Dedifferentiated amniotic fluid mesenchymal stem cell (primary cell): Measurements from ENCODE around the gene IGSF21.

Source experiments
- DNase-seq: peaks from one replicate; pipeline ENCODE4 v3.0.0-alpha.2; 2016; ENCODE audit errors: extremely low spot score

IGSF21 gene

GRCh38 chr1:18205319-18205718 lies 97.7 kb downstream of the IGSF21 start:
- no peak for DNase-seq

- no peak for DNase-seq
These were observed 104.2 kb downstream of the IGSF21 start for GRCh38 chr1:18211764-18212163.

GRCh38 chr1:18217398-18218043 lies 109.9 kb downstream of the IGSF21 start:
- DNase-seq: no peak

GRCh38 chr1:18229625-18230024 lies 122.0 kb downstream of the IGSF21 start:
- DNase-seq: no peak

- DNase-seq: no peak
These were observed 122.7 kb downstream of the IGSF21 start for GRCh38 chr1:18230321-18230720.

GRCh38 chr1:18230840-18231239 lies 123.2 kb downstream of the IGSF21 start:
- no peak for DNase-seq

- DNase-seq: no peak
These were observed 124.5 kb downstream of the IGSF21 start for GRCh38 chr1:18232052-18232451.

GRCh38 chr1:18233176-18233864 lies 125.7 kb downstream of the IGSF21 start:
- no peak for DNase-seq

GRCh38 chr1:18234790-18235242 lies 127.2 kb downstream of the IGSF21 start:
- no peak for DNase-seq

- no peak for DNase-seq
These were observed 129.8 kb downstream of the IGSF21 start for GRCh38 chr1:18237371-18237770.

- DNase-seq: no peak
These were observed 130.6 kb downstream of the IGSF21 start for GRCh38 chr1:18238190-18238589.

GRCh38 chr1:18239671-18240070 lies 132.1 kb downstream of the IGSF21 start:
- DNase-seq: no peak

GRCh38 chr1:18240906-18241305 lies 133.3 kb downstream of the IGSF21 start:
- no peak for DNase-seq

GRCh38 chr1:18241891-18242290 lies 134.3 kb downstream of the IGSF21 start:
- DNase-seq: no peak

- DNase-seq: no peak
These were observed 136.0 kb downstream of the IGSF21 start for GRCh38 chr1:18243503-18244175.

- no peak for DNase-seq
These were observed 137.2 kb downstream of the IGSF21 start for GRCh38 chr1:18244762-18245161.

GRCh38 chr1:18245647-18246046 lies 138.0 kb downstream of the IGSF21 start:
- no peak for DNase-seq

GRCh38 chr1:18246543-18246942 lies 138.9 kb downstream of the IGSF21 start:
- DNase-seq: no peak

GRCh38 chr1:18247151-18247550 lies 139.6 kb downstream of the IGSF21 start:
- DNase-seq: no peak

GRCh38 chr1:18249631-18250030 lies 142.0 kb downstream of the IGSF21 start:
- DNase-seq: no peak

- no peak for DNase-seq
These were observed 145.5 kb downstream of the IGSF21 start for GRCh38 chr1:18253093-18253492.

- DNase-seq: no peak
These were observed 149.0 kb downstream of the IGSF21 start for GRCh38 chr1:18256282-18257235.
